Testis (tissue), 3 donors: ENCODE measurements around the gene RRP36. TPM values are rescaled to one million over a fixed set of nuclear protein-coding genes. Genes with fewer than 3 reads are reported as not detected.

Source experiments
- DNase-seq: peaks from one replicate; pipeline ENCODE4 v3.0.0-alpha.2; 2019
- H3K27ac ChIP-seq, 2 donors: fragments of 200-600 bp; sonication (generic); one replicate each; pipeline ENCODE4 v1.5.1; 2019
- H3K27me3 ChIP-seq: fragments of 200-600 bp; sonication (generic); one replicate; pipeline ENCODE4 v1.5.1; 2019
- H3K36me3 ChIP-seq: fragments of 200-600 bp; sonication (generic); one replicate; pipeline ENCODE4 v1.5.1; 2017; ENCODE audit warnings: low read depth; ENCODE audit errors: missing control alignments
- H3K4me1 ChIP-seq: fragments of 200-600 bp; sonication (generic); one replicate; pipeline ENCODE4 v1.5.1; 2019
- H3K4me3 ChIP-seq, 2 donors: fragments of 200-600 bp; sonication (generic); one replicate each; pipeline ENCODE4 v1.5.1; 2017 to 2019
- H3K9me3 ChIP-seq: fragments of 200-600 bp; sonication (generic); one replicate; pipeline ENCODE4 v1.5.1; 2017
- POLR2A ChIP-seq: fragments of 450-650 bp; IDR thresholded peaks from one replicate; pipeline ENCODE4 v1.6.1; 2017; ENCODE audit warnings: antibody characterized with exemption, mild to moderate bottlenecking, moderate library complexity
- WGBS, 2 donors: methylation state at CpG; one replicate each; pipeline ENCODE4 v1.1.5; 2018; 5-methylcytosine and 5-hydroxymethylcytosine counted together
- intact Hi-C: fragments of 100-400 bp; cut with DNase I; formaldehyde crosslinking; loops from one replicate; pipeline ENCODE4 v1.15.1; 2023; ENCODE audit warnings: low total_unique reads
- polyA plus RNA-seq: library from polyadenylated mRNA; stranded (reverse); fragments of 350-450 nt; fragmentation: Illumina TruSeq; extraction: RNeasy Lipid Tissue Mini Kit (QIAGEN cat#74804); gene quantifications from one replicate; pipeline ENCODE4 v1.2.3, GENCODE V29; 2014; ENCODE audit warnings: low read depth, low replicate concordance; ENCODE audit not compliant: insufficient read depth
- total RNA-seq, 2 donors: library from RNA; depleted of rRNA; stranded (reverse); fragments of >200 nt; gene quantifications; one replicate each; pipeline ENCODE4 v1.2.3, GENCODE V29; 2016
- TF ChIP-seq, protein P1 (sequence below), 3 experiments: fragments of 450-650 bp in 2 of 3; fragments of 200-600 bp in 1 of 3; sonication (generic) in 1 of 3; IDR thresholded peaks; one replicate each; pipeline ENCODE4 v1.5.1; 2016 to 2019; ENCODE audit warnings: antibody characterized with exemption in 3 of 3, mild to moderate bottlenecking in 2 of 3, moderate library complexity in 1 of 3

Gene RRP36
- total and polyA plus RNA-seq, 3 donors from 2014 or later = 34.2 to 49.5 (median 39.9) TPM

- no peaks in the 10 kb centered on the region for H3K9me3 ChIP-seq
- TF ChIP-seq, protein P1, sequence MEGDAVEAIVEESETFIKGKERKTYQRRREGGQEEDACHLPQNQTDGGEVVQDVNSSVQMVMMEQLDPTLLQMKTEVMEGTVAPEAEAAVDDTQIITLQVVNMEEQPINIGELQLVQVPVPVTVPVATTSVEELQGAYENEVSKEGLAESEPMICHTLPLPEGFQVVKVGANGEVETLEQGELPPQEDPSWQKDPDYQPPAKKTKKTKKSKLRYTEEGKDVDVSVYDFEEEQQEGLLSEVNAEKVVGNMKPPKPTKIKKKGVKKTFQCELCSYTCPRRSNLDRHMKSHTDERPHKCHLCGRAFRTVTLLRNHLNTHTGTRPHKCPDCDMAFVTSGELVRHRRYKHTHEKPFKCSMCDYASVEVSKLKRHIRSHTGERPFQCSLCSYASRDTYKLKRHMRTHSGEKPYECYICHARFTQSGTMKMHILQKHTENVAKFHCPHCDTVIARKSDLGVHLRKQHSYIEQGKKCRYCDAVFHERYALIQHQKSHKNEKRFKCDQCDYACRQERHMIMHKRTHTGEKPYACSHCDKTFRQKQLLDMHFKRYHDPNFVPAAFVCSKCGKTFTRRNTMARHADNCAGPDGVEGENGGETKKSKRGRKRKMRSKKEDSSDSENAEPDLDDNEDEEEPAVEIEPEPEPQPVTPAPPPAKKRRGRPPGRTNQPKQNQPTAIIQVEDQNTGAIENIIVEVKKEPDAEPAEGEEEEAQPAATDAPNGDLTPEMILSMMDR (IDR thresholded peaks at IDR 0.05) = no peak
- no peak for TF ChIP-seq POLR2A
- peaks cover 5% of the 10 kb centered on the region for H3K4me1 ChIP-seq
- H3K27ac ChIP-seq = no peak overlapping the region
- no peaks in the 10 kb centered on the region for H3K36me3 ChIP-seq
- H3K4me3 ChIP-seq = no peak overlapping the region
- DNase-seq = no peak
- intact Hi-C loops = no loop called here
- no peaks in the 10 kb centered on the region for H3K27me3 ChIP-seq
- WGBS, 2 donors = 77% methylated on average over 2 of the region's 2 CpGs
These were observed 3.0 kb downstream of the RRP36 start for GRCh38 chr6:43024436-43024835.

DNA sequence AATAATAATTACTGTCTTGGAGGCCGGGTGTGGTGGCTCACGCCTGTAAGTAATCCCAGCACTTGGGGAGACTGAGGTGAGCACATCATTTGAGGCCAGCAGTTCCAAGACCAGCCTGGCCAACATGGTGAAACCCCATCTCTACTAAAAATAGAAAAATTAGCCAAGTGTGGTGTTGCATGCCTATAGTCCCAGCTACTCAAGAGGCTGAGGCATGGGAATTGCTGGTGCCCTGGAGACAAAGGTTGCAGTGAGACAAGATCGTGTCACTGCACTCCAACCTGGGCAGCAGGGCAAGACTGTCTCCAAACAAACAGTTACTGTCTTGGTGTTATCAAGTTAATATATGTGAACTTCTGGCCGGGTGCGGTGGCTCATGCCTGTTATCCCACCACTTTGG lies 4.9 kb downstream of the RRP36 start:
- DNase-seq = no peak
- no peaks in the 10 kb centered on the region for H3K9me3 ChIP-seq
- no peak for TF ChIP-seq POLR2A
- TF ChIP-seq, protein P1 (IDR thresholded peaks at IDR 0.05) = no peak

DNA sequence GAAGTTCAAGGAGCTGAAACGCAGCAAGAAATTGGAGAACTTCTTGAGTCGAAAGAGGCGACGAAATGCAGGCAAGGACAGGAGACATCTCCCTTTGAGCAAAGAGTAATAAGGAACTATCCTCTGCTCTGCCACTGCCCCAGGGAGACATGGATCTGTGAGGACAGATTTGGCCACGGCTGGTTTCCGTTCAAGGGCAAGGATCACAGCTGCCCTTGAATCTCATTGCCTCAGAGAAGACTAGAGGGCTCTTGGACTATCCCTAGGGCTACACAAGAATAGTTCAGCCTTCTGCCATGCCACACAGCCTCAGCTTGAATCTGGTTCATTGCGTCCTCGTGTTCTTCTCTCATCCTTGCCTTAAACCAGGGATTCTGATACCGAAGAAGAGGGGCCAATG lies 7.7 kb downstream of the RRP36 start:
- Histone ChIP-seq H3K4me3 (no peak overlapping the region), H3K9me3 (no peaks in the 10 kb centered on the region), H3K27me3 (no peaks in the 10 kb centered on the region), H3K36me3 (no peaks in the 10 kb centered on the region), H3K27ac (no peak overlapping the region), H3K4me1 (no peaks in the 10 kb centered on the region)
- intact Hi-C loops = no loop called here
- TF ChIP-seq POLR2A = no peak
- TF ChIP-seq, protein P1 (IDR thresholded peaks at IDR 0.05) = no peak
- DNase-seq = no peak
- WGBS, 2 donors = 79 to 81% methylated on average over 9 of the region's 9 CpGs

More for the DNA sequence above, 4.9 kb downstream of the RRP36 start:
- Histone ChIP-seq H3K27me3 (no peaks in the 10 kb centered on the region), H3K4me3 (no peak overlapping the region), H3K4me1 (no peaks in the 10 kb centered on the region), H3K27ac (no peak overlapping the region), H3K36me3 (no peaks in the 10 kb centered on the region)
- intact Hi-C loops = no loop called here
- WGBS, 2 donors = 88 to 92% methylated on average over 5 of the region's 5 CpGs

DNA sequence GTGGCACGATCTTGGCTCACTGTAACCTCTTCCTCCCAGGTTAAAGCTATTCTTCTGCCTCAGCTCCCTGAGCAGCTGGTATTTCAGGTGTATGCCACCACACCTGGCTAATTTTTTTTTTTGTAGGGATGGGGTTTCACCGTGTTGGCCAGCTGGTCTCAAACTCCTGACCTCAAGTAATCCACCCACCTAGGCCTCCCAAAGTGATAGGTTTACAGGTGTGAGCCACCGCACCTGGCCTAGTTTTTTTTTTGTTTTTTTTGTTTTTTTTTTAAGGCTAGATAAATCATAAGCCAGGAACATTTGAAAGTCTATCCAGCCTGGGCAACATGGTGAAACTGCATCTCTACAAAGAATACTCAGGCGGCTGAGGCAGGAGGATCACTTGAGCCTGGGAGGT lies 10.9 kb downstream of the RRP36 start:
- H3K27ac ChIP-seq = no peak overlapping the region
- no peaks in the 10 kb centered on the region for H3K9me3 ChIP-seq
- 89 to 95% methylated on average over 4 of the region's 4 CpGs for WGBS, 2 donors
- intact Hi-C loops = no loop called here
- TF ChIP-seq, protein P1 (IDR thresholded peaks at IDR 0.05) = no peak
- no peak for TF ChIP-seq POLR2A
- H3K36me3 ChIP-seq = no peaks in the 10 kb centered on the region
- H3K27me3 ChIP-seq = no peaks in the 10 kb centered on the region
- H3K4me3 ChIP-seq = no peak overlapping the region
- peaks cover 3% of the 10 kb centered on the region for H3K4me1 ChIP-seq
- DNase-seq = no peak

GRCh38 chr6:43033496-43034189 lies 12.2 kb downstream of the RRP36 start:
- DNase-seq = no peak
- TF ChIP-seq POLR2A = no peak
- TF ChIP-seq, protein P1 (IDR thresholded peaks at IDR 0.05) = no peak
- no peaks in the 10 kb centered on the region for H3K36me3 ChIP-seq
- intact Hi-C loops = no loop called here
- peaks cover 4% of the 10 kb centered on the region for H3K4me1 ChIP-seq
- H3K4me3 ChIP-seq = no peak overlapping the region
- H3K27ac ChIP-seq = no peak overlapping the region
- H3K27me3 ChIP-seq = no peaks in the 10 kb centered on the region
- 90 to 92% methylated on average over 2 of the region's 2 CpGs for WGBS, 2 donors
- no peaks in the 10 kb centered on the region for H3K9me3 ChIP-seq
